Mesothelial cell of epicardium (in vitro differentiated cells): Measurements from ENCODE around the gene RHBDD2. TPM values are rescaled to one million over a fixed set of nuclear protein-coding genes. Genes with fewer than 3 reads are reported as not detected.
A peak's percentile ranks its signal among the peaks of the same experiment; 100 is the strongest.

Experiments
- DNase-seq, 2 experiments: peaks; one replicate each; pipeline ENCODE4 v3.0.0; 2021; ENCODE audit warnings: low spot score in 2 of 2; ENCODE audit not compliant: unreplicated experiment in 2 of 2
- H3K27ac Mint-ChIP-seq: 2 replicates; pipeline ENCODE4 v1.8.0; 2021; ENCODE audit warnings: mixed read lengths
- H3K27me3 Mint-ChIP-seq: 2 replicates; pipeline ENCODE4 v1.8.0; 2021; ENCODE audit warnings: low read depth, mixed read lengths
- H3K36me3 Mint-ChIP-seq: 2 replicates; pipeline ENCODE4 v1.8.0; 2021; ENCODE audit warnings: mixed read lengths
- H3K4me1 Mint-ChIP-seq: 2 replicates; pipeline ENCODE4 v1.8.0; 2021; ENCODE audit warnings: mixed read lengths
- H3K4me3 Mint-ChIP-seq: 2 replicates; pipeline ENCODE4 v1.8.0; 2021; ENCODE audit warnings: mild to moderate bottlenecking, moderate library complexity, mixed read lengths
- H3K9me3 Mint-ChIP-seq: 2 replicates; pipeline ENCODE4 v1.8.0; 2021; ENCODE audit warnings: mixed read lengths
- CTCF ChIP-seq: fragments of 200-600 bp; sonication (generic); IDR thresholded peaks from one replicate; pipeline ENCODE4 v1.5.0; 2021; ENCODE audit warnings: antibody characterized with exemption; ENCODE audit not compliant: unreplicated experiment
- total RNA-seq: library from RNA; stranded (reverse); gene quantifications from 3 replicates; pipeline ENCODE4 v1.2.1, GENCODE V29; 2021

The RHBDD2 gene
- total RNA-seq, 1 donor from 2014 or later = 52.5 TPM

GRCh38 chr7:75914169-75914654, 35.4 kb downstream of the RHBDD2 start:
- Mint-ChIP-seq H3K4me1 (peaks cover 19% of the 10 kb centered on the region), H3K36me3 (no peaks in the 10 kb centered on the region), H3K27ac (peak overlapping the region; percentile 96), H3K27me3 (no peaks in the 10 kb centered on the region), H3K9me3 (no peaks in the 10 kb centered on the region), H3K4me3 (peak overlapping the region; percentile 89)
- DNase-seq = no peak
- no peak for TF ChIP-seq CTCF

GRCh38 chr7:75914655-75915415, 36.0 kb downstream of the RHBDD2 start, which contains the start of gene POR:
Gene POR, plus strand, starts transcription at chr7:75915155. Its CDS starts 38,847 bp downstream, at chr7:75954002.
- peaks cover 19% of the 10 kb centered on the region for H3K4me1 Mint-ChIP-seq
- peak within 1 kb of the TSS; percentile 96 for H3K27ac Mint-ChIP-seq
- TF ChIP-seq CTCF = no peak
- peak within 1 kb of the TSS; percentile 89 for H3K4me3 Mint-ChIP-seq
- no peaks in the 10 kb centered on the region for H3K36me3 Mint-ChIP-seq
- H3K27me3 Mint-ChIP-seq = no peaks in the 10 kb centered on the region
- DNase-seq = peak; percentile 93 to 99
- H3K9me3 Mint-ChIP-seq = no peaks in the 10 kb centered on the region

- peak overlapping the region; percentile 79 for H3K27ac Mint-ChIP-seq
- H3K4me3 Mint-ChIP-seq = peak overlapping the region; percentile 89
- peak in 1 of 2 experiments; percentile 43 for DNase-seq
- no peaks in the 10 kb centered on the region for H3K9me3 Mint-ChIP-seq
- H3K27me3 Mint-ChIP-seq = no peaks in the 10 kb centered on the region
- TF ChIP-seq CTCF = no peak
- peaks cover 19% of the 10 kb centered on the region for H3K4me1 Mint-ChIP-seq
- H3K36me3 Mint-ChIP-seq = no peaks in the 10 kb centered on the region
These were observed 36.8 kb downstream of the RHBDD2 start for GRCh38 chr7:75915416-75916156.

- Mint-ChIP-seq H3K36me3 (peaks cover 3% of the 10 kb centered on the region), H3K27me3 (no peaks in the 10 kb centered on the region), H3K27ac (no peak overlapping the region), H3K4me1 (peaks cover 23% of the 10 kb centered on the region), H3K4me3 (peak overlapping the region; percentile 89), H3K9me3 (no peaks in the 10 kb centered on the region)
- DNase-seq = no peak
- no peak for TF ChIP-seq CTCF
These were observed 37.4 kb downstream of the RHBDD2 start for GRCh38 chr7:75916259-75916658.

- no peak overlapping the region for H3K27ac Mint-ChIP-seq
- no peaks in the 10 kb centered on the region for H3K9me3 Mint-ChIP-seq
- H3K36me3 Mint-ChIP-seq = peaks cover 5% of the 10 kb centered on the region
- TF ChIP-seq CTCF = no peak
- H3K27me3 Mint-ChIP-seq = no peaks in the 10 kb centered on the region
- peak overlapping the region; percentile 89 for H3K4me3 Mint-ChIP-seq
- peaks cover 26% of the 10 kb centered on the region for H3K4me1 Mint-ChIP-seq
- no peak for DNase-seq
These were observed 38.1 kb downstream of the RHBDD2 start for GRCh38 chr7:75916685-75917634.
